HG03025 (cell line): ENCODE measurements around the gene SRP14.

Experiments used
- ATAC-seq: cut with Tn5 transposase; IDR thresholded peaks from one replicate; pipeline ENCODE4 v1.9.1; 2021; ENCODE audit warnings: mild to moderate bottlenecking, moderate library complexity; ENCODE audit not compliant: unreplicated experiment, low FRiP score

Gene SRP14

GRCh38 chr15:40069178-40070165 lies 30.5 kb upstream of the SRP14 start:
- ATAC-seq: no peak

- ATAC-seq: no peak
Measured at GRCh38 chr15:40067921-40068624, 29.1 kb upstream of the SRP14 start.

GRCh38 chr15:40066589-40066988 lies 27.6 kb upstream of the SRP14 start:
- ATAC-seq: no peak

GRCh38 chr15:40065166-40065565 lies 26.2 kb upstream of the SRP14 start:
- no peak for ATAC-seq

GRCh38 chr15:40064231-40064894 lies 25.4 kb upstream of the SRP14 start:
- peak; percentile 57 for ATAC-seq

GRCh38 chr15:40063563-40064011 lies 24.6 kb upstream of the SRP14 start:
- ATAC-seq: no peak

- ATAC-seq: no peak
Measured at GRCh38 chr15:40062816-40063562, 24.0 kb upstream of the SRP14 start.

- ATAC-seq: no peak
Measured at GRCh38 chr15:40061212-40061901, 22.4 kb upstream of the SRP14 start.

- no peak for ATAC-seq
Measured at GRCh38 chr15:40060236-40060961, 21.4 kb upstream of the SRP14 start.

GRCh38 chr15:40059821-40060220 lies 20.8 kb upstream of the SRP14 start:
- ATAC-seq: no peak

GRCh38 chr15:40058476-40059140 lies 19.6 kb upstream of the SRP14 start:
- ATAC-seq: no peak

GRCh38 chr15:40055576-40056293 lies 16.8 kb upstream of the SRP14 start:
- ATAC-seq: no peak

- ATAC-seq: peak; percentile 70
Measured at GRCh38 chr15:40054855-40055575, 16.0 kb upstream of the SRP14 start.

- peak; percentile 38 for ATAC-seq
Measured at GRCh38 chr15:40054605-40054854, 15.5 kb upstream of the SRP14 start.

- ATAC-seq: peak; percentile 8
Measured at GRCh38 chr15:40053831-40054604, 15.0 kb upstream of the SRP14 start.

- ATAC-seq: no peak
Measured at GRCh38 chr15:40053079-40053830, 14.3 kb upstream of the SRP14 start.
